ENCODE results near the gene CDH8. TPM values are rescaled to one million over a fixed set of nuclear protein-coding genes. Genes with fewer than 3 reads are reported as not detected.

Gene CDH8
- total and polyA plus RNA-seq, 2 of the 4 experiments (the other 2 are of a cell fraction), result not detected

DNA sequence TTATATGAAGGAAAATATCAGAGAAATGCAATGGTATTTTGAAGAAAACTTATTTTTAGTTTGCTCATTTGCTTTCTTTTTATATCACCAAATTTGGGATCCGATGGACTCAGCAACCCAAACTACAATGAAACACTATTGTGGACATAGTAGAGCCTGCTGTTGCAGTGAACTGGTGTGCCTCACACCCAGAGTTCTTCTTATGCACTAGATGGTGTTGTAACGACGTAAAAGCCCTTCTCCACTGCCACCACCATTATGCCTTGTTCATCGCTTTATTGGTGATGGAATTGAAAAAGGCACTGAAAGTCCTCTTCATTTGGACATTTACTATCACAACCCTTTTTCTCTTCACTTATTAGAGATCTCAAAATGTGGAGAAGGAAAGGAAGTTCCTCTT, 381.3 kb downstream of the CDH8 start:
- H4K5ac ChIP-seq (ENCODE audit: low read depth, low read length), result no peak overlapping the region
- BruUV-seq (replicated peaks), result no TSS peak
- peaks cover 11% of the 10 kb centered on the region; the same call in 1 of the 2 replicates for H3K9me3 ChIP-seq (ENCODE audit: control insufficient read depth, insufficient read depth, low read length)
- H3K27me3 ChIP-seq (ENCODE audit: control insufficient read depth, insufficient read depth, low read length), result no peaks in the 10 kb centered on the region
- dilution Hi-C loops (cut with HindIII; ENCODE audit: low sequenced_read_pairs, unreplicated experiment) (no loop called here), in situ Hi-C loops (cut with MboI; ENCODE audit: low sequenced_read_pairs) (no loop called here), intact Hi-C loops (cut with micrococcal nuclease) (no loop called here)
- no peak overlapping the region for H2BK5ac ChIP-seq (ENCODE audit: low read depth, low read length, poor library complexity, severe bottlenecking)
- H2AFZ ChIP-seq (replicated peaks; ENCODE audit: low read length, poor library complexity), result no peak overlapping the region
- WGBS, 2 experiments (ENCODE audit: extremely low coverage in 2 of 2, insufficient read length in 1 of 2), result no CpG with 5 or more reads among the region's 4 CpGs
- DNase-seq (no peak), ATAC-seq (ENCODE audit: low read depth) (no peak)
- H3K27ac ChIP-seq (ENCODE audit: insufficient read depth, low read length), result no peak overlapping the region
- no peak overlapping the region for H4K91ac ChIP-seq (ENCODE audit: insufficient read depth, low read depth, low read length)
- no peaks in the 10 kb centered on the region for H3K36me3 ChIP-seq (ENCODE audit: control insufficient read depth, insufficient read depth, low read length)
- no peak overlapping the region for H3K14ac ChIP-seq (replicated peaks; ENCODE audit: low read depth, low read length)
- ChIA-PET POLR2A (ENCODE audit: unreplicated experiment) (no interaction called here), CTCF (no interaction called here)
- no peak overlapping the region for H2BK20ac ChIP-seq (ENCODE audit: low read depth, low read length)
- no peak overlapping the region for H4K8ac ChIP-seq (ENCODE audit: low read depth in 2 of 2, low read length in 2 of 2)
- H3K23ac ChIP-seq (ENCODE audit: low read depth, low read length), result no peak overlapping the region
- no peaks in the 10 kb centered on the region for H3K79me1 ChIP-seq (ENCODE audit: low read depth in 1 of 2, low read length in 2 of 2)
- no peak overlapping the region for H3K4ac ChIP-seq (ENCODE audit: low read depth, low read length)
- H2AK9ac ChIP-seq (replicated peaks; ENCODE audit: low read depth, low read length, poor library complexity), result no peak overlapping the region
- no peak overlapping the region for H3K4me2 ChIP-seq (ENCODE audit: low read depth, low read length)
- H3K56ac ChIP-seq (ENCODE audit: extremely low read depth, insufficient read depth, low read length), result no peak overlapping the region
- H3K18ac ChIP-seq (ENCODE audit: low read depth, low read length), result no peak overlapping the region
- H3K9ac ChIP-seq (ENCODE audit: low read depth, low read length), result no peak overlapping the region
- no peak overlapping the region for H2BK15ac ChIP-seq (ENCODE audit: low read depth, low read length)
- H3K9me1 ChIP-seq (ENCODE audit: insufficient read depth, low read length), result no peaks in the 10 kb centered on the region
- H4K20me1 ChIP-seq (ENCODE audit: insufficient read depth, low read length), result no peaks in the 10 kb centered on the region
- TF ChIP-seq NFE2L2 (IDR thresholded peaks at IDR 0.05; ENCODE audit: low read depth, low read length) (no peak), SMC3 (IDR thresholded peaks at IDR 0.05; ENCODE audit: low read depth, low read length) (no peak), POLR2A (IDR thresholded peaks at IDR 0.05; ENCODE audit: low read depth, low read length) (no peak), CHD1 (IDR thresholded peaks at IDR 0.05; ENCODE audit: low read depth, low read length) (no peak), FOS (IDR thresholded peaks at IDR 0.05; ENCODE audit: low read depth, low read length) (no peak), RFX5 (IDR thresholded peaks at IDR 0.05; ENCODE audit: low read depth, low read length) (no peak), MAZ (IDR thresholded peaks at IDR 0.05; ENCODE audit: borderline replicate concordance, low read depth, low read length) (no peak), CEBPB (IDR thresholded peaks at IDR 0.05; ENCODE audit: low read depth, low read length) (no peak), MAFK (IDR thresholded peaks at IDR 0.05; ENCODE audit: low read depth, low read length) (no peak), RAD21 (IDR thresholded peaks at IDR 0.05; ENCODE audit: low read length) (no peak), BHLHE40 (IDR thresholded peaks at IDR 0.05; ENCODE audit: low read depth, low read length) (no peak), MXI1 (IDR thresholded peaks at IDR 0.05; ENCODE audit: borderline replicate concordance, low read depth, low read length) (no peak), RCOR1 (IDR thresholded peaks at IDR 0.05; ENCODE audit: insufficient replicate concordance, low read length) (no peak)
- TF ChIP-seq, protein P1, sequence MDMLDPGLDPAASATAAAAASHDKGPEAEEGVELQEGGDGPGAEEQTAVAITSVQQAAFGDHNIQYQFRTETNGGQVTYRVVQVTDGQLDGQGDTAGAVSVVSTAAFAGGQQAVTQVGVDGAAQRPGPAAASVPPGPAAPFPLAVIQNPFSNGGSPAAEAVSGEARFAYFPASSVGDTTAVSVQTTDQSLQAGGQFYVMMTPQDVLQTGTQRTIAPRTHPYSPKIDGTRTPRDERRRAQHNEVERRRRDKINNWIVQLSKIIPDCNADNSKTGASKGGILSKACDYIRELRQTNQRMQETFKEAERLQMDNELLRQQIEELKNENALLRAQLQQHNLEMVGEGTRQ (IDR thresholded peaks at IDR 0.05; ENCODE audit: low read depth, low read length), result no peak
- TF ChIP-seq, protein P2, sequence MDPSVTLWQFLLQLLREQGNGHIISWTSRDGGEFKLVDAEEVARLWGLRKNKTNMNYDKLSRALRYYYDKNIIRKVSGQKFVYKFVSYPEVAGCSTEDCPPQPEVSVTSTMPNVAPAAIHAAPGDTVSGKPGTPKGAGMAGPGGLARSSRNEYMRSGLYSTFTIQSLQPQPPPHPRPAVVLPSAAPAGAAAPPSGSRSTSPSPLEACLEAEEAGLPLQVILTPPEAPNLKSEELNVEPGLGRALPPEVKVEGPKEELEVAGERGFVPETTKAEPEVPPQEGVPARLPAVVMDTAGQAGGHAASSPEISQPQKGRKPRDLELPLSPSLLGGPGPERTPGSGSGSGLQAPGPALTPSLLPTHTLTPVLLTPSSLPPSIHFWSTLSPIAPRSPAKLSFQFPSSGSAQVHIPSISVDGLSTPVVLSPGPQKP (IDR thresholded peaks at IDR 0.05; ENCODE audit: borderline replicate concordance, low read depth, low read length), result no peak
- TF ChIP-seq, protein P3, sequence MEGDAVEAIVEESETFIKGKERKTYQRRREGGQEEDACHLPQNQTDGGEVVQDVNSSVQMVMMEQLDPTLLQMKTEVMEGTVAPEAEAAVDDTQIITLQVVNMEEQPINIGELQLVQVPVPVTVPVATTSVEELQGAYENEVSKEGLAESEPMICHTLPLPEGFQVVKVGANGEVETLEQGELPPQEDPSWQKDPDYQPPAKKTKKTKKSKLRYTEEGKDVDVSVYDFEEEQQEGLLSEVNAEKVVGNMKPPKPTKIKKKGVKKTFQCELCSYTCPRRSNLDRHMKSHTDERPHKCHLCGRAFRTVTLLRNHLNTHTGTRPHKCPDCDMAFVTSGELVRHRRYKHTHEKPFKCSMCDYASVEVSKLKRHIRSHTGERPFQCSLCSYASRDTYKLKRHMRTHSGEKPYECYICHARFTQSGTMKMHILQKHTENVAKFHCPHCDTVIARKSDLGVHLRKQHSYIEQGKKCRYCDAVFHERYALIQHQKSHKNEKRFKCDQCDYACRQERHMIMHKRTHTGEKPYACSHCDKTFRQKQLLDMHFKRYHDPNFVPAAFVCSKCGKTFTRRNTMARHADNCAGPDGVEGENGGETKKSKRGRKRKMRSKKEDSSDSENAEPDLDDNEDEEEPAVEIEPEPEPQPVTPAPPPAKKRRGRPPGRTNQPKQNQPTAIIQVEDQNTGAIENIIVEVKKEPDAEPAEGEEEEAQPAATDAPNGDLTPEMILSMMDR (conservative IDR thresholded peaks at IDR 0.05; ENCODE audit: low read depth, low read length), result no peak
- no peak overlapping the region for H3K4me3 ChIP-seq (ENCODE audit: insufficient read depth, low read depth, low read length)
- H2BK120ac ChIP-seq (ENCODE audit: low read depth, low read length), result no peak overlapping the region
- no peaks in the 10 kb centered on the region for H3K4me1 ChIP-seq (ENCODE audit: control insufficient read depth, insufficient read depth, low read length)
- H2AK5ac ChIP-seq (ENCODE audit: low read depth, low read length), result no peak overlapping the region
